Raji (cell line): ENCODE measurements around the gene PLA2G12A.

ENCODE experiments used
- POLR2A ChIP-seq: IDR thresholded peaks from 2 replicates; pipeline ENCODE4 v1.6.1; 2011; ENCODE audit warnings: low read depth, low read length, control low read depth; ENCODE audit not compliant: insufficient read depth

The PLA2G12A gene

DNA sequence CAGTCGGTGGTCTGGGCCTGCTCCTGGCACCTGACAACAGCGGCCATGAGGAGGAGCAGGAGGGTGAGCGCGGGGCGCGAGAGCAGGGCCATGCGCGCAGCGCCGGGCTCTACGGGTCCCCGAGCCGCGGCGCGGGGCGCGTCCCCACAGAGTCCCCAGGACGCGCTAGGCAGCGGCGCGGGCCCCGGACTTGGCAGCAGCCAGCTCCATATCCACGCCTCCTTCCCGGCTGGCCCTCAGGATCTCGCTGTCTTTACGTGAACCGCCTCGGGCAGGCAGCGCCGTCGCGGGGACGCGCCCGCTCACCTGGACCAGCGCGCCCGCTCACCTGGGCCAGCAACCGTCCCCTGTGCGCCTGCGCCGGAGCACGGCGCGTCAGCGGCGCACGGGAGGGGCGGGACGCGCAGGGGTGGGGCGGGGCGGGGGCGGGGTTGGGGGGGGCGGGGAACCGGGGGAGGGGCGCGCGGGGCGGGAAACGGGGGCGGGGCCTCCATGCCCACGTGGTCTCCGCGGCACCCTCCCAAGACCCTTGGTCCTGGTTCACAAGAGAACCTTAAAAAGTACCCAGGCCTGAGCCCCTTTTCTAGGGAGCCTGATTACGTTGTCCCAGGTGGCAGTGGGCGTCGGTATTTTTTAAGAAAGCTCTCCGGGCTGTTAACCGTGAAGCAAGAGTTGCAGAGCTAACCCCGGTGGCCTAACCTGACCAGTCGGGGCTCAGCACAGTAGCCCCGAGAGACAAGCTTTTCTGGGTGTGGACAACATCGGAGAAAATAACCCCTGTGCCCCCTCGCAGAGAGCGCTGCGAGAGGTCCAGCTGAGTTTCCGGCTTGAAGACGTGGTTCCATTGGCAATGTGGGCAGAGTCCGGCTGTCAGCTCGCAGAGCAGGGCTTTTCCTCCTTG lies at the start of gene PLA2G12A:
Gene PLA2G12A (minus strand): TSS at position 353 of the 901 bp plus-strand sequence. CDS start 261 bp downstream, at position 92.
- peak; percentile 92 for TF ChIP-seq POLR2A

- TF ChIP-seq POLR2A = no peak
Observed at GRCh38 chr4:109764789-109765402, 35.0 kb upstream of the PLA2G12A start.

GRCh38 chr4:109764376-109764775 lies 34.5 kb upstream of the PLA2G12A start:
- no peak for TF ChIP-seq POLR2A

DNA sequence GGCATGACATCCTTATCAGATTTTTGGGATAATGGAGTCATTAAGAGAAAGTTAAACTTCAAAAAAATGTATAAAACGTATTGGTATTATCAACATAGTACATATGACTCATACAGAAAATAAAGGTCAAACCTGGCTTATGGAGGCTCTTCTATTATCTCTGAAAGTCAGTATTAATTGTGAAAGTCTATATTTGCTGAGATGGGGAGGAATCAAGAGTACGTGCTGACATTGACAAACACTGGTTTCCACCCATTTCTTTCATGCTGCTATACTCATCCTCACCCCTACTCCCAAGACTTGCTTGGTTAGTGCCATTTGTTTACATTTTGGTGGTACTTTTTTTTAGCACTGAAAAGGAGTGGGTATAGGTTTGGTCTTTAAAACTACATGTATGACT lies 30.8 kb upstream of the PLA2G12A start:
- no peak for TF ChIP-seq POLR2A

DNA sequence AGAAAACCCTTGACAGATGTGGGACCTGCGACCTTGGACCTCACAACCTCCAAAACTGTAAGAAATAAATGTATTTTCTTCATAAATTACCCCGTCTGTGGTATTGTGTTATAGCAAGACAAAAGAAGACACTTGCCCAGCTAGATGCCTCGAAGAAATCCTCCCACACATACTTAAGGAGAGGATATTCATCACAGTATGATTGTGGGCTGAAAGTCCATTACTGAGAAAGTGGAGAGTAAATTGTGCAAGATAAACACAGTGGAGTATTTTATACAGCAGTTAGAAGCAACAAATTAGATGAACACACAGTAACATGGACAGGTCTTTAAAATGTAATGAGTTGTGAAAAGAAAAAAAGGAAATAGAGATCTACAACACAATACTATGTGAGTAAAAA lies 25.8 kb upstream of the PLA2G12A start:
- TF ChIP-seq POLR2A = no peak

DNA sequence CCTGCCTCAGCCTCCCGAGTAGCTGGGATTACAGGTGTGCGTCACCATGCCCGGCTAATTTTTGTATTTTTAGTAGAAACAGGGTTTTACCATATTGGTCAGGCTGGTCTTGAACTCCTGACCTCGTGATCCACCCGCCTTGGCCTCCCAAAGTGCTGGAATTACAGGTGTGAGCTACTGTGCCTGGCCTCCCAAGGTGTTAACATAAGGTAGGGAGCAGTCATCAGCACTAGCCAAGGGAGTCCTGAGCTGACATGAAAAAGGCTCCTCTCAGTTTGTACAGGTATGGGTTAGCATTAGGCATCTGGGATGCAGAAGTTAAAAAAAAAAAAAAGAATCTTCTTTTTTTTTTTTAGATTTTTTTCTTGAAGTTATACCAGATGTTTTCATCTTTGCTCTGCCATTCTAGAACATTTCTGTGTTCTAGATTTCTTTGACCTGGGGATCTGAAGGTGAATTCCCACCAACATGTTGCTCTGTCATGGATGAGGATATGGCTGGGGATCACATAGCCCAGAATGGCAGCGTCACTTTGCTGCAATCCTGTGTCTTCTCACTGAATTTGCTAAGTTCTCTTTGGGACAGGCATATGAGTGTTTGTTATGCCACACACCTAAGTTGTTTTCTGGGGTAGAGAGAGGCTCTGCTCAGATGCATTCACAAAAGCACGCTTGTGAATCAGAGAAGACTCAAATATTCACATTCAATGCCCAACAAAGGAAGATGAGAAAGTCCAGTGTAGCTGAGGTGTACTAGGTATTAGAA lies 24.4 kb upstream of the PLA2G12A start:
- no peak for TF ChIP-seq POLR2A

- no peak for TF ChIP-seq POLR2A
Observed at GRCh38 chr4:109752525-109752924, 22.7 kb upstream of the PLA2G12A start.

DNA sequence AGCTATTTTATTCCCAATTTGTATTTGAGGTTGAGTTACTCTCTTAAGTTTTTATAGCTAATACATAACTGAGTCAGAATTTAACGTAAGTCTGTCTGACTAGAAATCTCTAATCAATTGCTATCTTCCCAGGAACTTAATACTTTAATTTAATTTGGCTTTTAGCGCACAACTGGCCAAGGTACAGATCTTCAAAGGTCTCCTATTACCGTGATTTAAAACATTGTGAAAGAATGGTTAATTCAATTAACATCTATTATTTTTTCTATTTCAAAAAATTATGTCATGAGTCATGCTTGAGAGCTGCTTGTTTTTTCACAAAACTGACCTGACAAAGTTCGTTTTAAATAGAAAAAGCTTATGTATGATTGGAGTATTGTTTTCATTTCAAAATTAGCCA lies 22.0 kb upstream of the PLA2G12A start:
- no peak for TF ChIP-seq POLR2A

GRCh38 chr4:109750652-109751244 lies 20.9 kb upstream of the PLA2G12A start:
- no peak for TF ChIP-seq POLR2A

GRCh38 chr4:109749388-109750082 lies 19.7 kb upstream of the PLA2G12A start:
- no peak for TF ChIP-seq POLR2A

GRCh38 chr4:109748114-109748513 lies 18.2 kb upstream of the PLA2G12A start:
- no peak for TF ChIP-seq POLR2A

GRCh38 chr4:109746728-109747127 lies 16.9 kb upstream of the PLA2G12A start:
- TF ChIP-seq POLR2A = no peak

DNA sequence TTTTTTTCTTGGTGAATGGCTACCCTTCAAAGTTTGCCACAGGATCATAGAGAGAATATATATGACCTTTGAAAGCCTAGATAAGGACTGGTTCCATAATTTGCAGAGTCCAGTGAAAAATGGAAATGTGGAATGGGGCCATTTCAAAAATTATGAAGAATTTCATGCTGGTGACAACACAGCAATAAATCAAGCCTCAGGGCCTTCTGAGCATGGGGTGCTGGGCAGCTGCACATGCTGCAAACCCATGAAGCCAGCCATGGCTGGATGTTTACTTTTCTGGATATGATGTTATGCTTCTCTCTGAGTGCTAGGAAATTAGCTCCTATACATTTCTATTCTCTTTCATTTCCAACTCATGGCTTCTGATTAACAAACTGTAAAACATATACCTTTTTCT lies 16.0 kb upstream of the PLA2G12A start:
- TF ChIP-seq POLR2A = no peak

DNA sequence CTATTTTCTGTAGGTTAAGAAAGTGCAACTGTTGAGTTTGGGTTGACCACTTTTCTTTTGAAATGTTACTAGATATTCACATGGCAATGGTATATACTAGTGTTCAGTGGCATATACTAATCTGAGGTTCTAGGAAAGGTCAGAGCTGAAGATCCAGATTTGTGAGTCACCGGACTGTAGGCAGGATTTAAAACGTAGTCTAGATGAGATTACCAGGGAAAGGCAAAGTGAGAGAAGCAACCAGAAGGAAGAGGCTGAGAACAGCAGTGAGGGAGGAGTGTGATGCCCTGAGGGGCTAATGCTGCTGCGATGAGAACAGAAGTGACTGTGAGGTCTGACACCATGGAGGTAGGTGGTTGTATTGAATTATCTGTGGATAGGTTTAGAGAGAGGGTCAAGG lies 9.7 kb upstream of the PLA2G12A start:
- TF ChIP-seq POLR2A = no peak

- TF ChIP-seq POLR2A = no peak
Observed at GRCh38 chr4:109738104-109738872, 8.4 kb upstream of the PLA2G12A start.
